Measurements from ENCODE around the gene PCP4L1. TPM values are rescaled to one million over a fixed set of nuclear protein-coding genes. Genes with fewer than 3 reads are reported as not detected.

The PCP4L1 gene
- total RNA-seq, 1 donor from 2014 or later: 8.2 TPM

DNA sequence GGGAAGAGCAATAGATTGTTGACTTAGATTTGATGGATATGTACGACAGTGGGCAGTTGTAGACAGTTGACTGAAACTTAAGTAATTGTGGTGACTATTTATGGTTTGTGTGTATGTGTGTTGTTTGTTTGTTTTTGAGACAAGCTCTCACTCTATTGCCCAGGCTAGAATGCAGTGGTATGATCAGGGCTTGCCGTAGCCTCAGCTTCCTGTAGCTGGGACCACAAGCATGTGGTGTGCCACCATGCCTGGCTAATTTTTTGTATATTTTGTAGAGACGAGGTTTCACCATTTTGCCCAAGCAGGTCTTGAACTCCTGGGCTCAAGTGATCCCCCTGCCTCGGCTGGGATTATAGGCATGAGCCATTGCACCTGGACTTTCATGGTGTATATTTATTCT is 65.5 kb downstream of the PCP4L1 start:
- no peak overlapping the region for H3K4me3 ChIP-seq
- no peaks in the 10 kb centered on the region for H3K4me1 ChIP-seq
- no peak for DNase-seq
- H3K36me3 ChIP-seq: peaks cover 46% of the 10 kb centered on the region
- intact Hi-C loops (cut with DNase I): no loop called here
- H3K27me3 ChIP-seq: no peaks in the 10 kb centered on the region
- TF ChIP-seq, protein P1, sequence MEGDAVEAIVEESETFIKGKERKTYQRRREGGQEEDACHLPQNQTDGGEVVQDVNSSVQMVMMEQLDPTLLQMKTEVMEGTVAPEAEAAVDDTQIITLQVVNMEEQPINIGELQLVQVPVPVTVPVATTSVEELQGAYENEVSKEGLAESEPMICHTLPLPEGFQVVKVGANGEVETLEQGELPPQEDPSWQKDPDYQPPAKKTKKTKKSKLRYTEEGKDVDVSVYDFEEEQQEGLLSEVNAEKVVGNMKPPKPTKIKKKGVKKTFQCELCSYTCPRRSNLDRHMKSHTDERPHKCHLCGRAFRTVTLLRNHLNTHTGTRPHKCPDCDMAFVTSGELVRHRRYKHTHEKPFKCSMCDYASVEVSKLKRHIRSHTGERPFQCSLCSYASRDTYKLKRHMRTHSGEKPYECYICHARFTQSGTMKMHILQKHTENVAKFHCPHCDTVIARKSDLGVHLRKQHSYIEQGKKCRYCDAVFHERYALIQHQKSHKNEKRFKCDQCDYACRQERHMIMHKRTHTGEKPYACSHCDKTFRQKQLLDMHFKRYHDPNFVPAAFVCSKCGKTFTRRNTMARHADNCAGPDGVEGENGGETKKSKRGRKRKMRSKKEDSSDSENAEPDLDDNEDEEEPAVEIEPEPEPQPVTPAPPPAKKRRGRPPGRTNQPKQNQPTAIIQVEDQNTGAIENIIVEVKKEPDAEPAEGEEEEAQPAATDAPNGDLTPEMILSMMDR (IDR thresholded peaks at IDR 0.05): no peak
- H3K9me3 ChIP-seq: no peaks in the 10 kb centered on the region
- ATAC-seq: no peak
- no peak overlapping the region for H3K27ac ChIP-seq

DNA sequence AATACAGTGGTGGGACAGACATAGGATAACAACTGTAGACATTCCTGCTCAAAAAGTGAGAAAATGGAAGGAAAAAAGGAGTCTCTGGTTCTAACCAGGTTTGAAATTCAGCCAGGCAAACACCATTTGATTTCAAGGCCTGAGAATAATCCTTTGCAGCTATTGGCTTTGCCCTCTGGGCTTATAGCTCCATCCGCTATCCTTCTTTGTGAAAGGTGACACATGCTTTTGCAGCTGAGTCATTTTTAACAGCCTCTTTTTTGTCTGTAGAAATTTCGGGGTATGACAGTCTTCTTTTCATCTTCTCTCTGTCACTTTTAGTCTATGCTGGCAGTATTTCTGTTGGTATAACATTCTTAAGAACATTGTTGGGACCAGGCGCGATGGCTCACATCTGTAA is 71.8 kb downstream of the PCP4L1 start:
- TF ChIP-seq, protein P1 (IDR thresholded peaks at IDR 0.05): no peak
- peaks cover 92% of the 10 kb centered on the region for H3K36me3 ChIP-seq
- H3K4me1 ChIP-seq: no peaks in the 10 kb centered on the region
- no peak overlapping the region for H3K4me3 ChIP-seq
- H3K9me3 ChIP-seq: no peaks in the 10 kb centered on the region
- H3K27me3 ChIP-seq: no peaks in the 10 kb centered on the region
- H3K27ac ChIP-seq: no peak overlapping the region
- no peak for ATAC-seq
- no peak for DNase-seq
- intact Hi-C loops (cut with DNase I): no loop called here

DNA sequence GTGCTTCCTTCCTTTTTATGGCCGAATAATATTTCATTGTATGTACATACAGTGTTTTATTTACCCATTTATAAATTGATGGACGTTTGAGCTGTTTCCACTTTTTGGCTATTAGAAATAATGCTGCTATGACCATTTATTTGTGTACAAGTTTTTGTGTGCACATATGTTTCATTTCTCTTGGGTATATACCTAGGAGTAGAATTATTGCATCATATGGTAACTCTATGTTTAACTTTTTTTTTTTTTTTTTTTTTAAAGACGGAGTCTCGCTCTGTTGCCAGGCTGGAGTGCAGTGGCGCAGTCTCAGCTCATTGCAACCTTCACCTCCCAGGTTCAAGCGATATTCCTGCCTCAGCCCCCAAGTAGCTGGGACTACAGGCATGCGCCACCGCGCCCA is 74.6 kb downstream of the PCP4L1 start:
- no peaks in the 10 kb centered on the region for H3K4me1 ChIP-seq
- ATAC-seq (no peak), DNase-seq (no peak)
- H3K4me3 ChIP-seq: no peak overlapping the region
- intact Hi-C loops (cut with DNase I): no loop called here
- no peak overlapping the region for H3K27ac ChIP-seq
- TF ChIP-seq, protein P1 (IDR thresholded peaks at IDR 0.05): no peak
- H3K27me3 ChIP-seq: no peaks in the 10 kb centered on the region
- no peaks in the 10 kb centered on the region for H3K9me3 ChIP-seq
- H3K36me3 ChIP-seq: peaks cover 88% of the 10 kb centered on the region

Small RNAs within 50 kb of the gene (microRNA-seq; reads per million reads assigned to microRNA genes)
- 0.83 reads per million for gene MIR5187 (ENCODE audit: borderline microRNAs expressed)

Other genes starting within 250 kb of the PCP4L1 start
- 167 TPM for gene F11R, start 237.6 kb upstream of the PCP4L1 start, total RNA-seq
- 50.6 TPM for gene TSTD1, start 219.8 kb upstream of the PCP4L1 start, total RNA-seq
- gene USF1, start 212.8 kb upstream of the PCP4L1 start, total RNA-seq: 67.6 TPM
- 38.0 TPM for gene ARHGAP30, start 188.9 kb upstream of the PCP4L1 start, total RNA-seq
- 5.4 TPM for gene NECTIN4, start 169.2 kb upstream of the PCP4L1 start, total RNA-seq
- 3.2 TPM for gene KLHDC9, start 160.4 kb upstream of the PCP4L1 start, total RNA-seq
- gene PFDN2, start 140.7 kb upstream of the PCP4L1 start, total RNA-seq: 56.2 TPM
- gene NIT1, start 140.6 kb upstream of the PCP4L1 start, total RNA-seq: 42.1 TPM
- 37.5 TPM for gene DEDD, start 126.1 kb upstream of the PCP4L1 start, total RNA-seq
- 84.4 TPM for gene UFC1, start 104.8 kb upstream of the PCP4L1 start, total RNA-seq
- gene USP21, start 99.2 kb upstream of the PCP4L1 start, total RNA-seq: 27.7 TPM
- gene PPOX, start 92.3 kb upstream of the PCP4L1 start, total RNA-seq: 23.3 TPM
- 35.7 TPM for gene B4GALT3, start 81.2 kb upstream of the PCP4L1 start, total RNA-seq
- 7.8 TPM for gene ADAMTS4, start 59.7 kb upstream of the PCP4L1 start, total RNA-seq
- gene NDUFS2, start 56.4 kb upstream of the PCP4L1 start, total RNA-seq: 66.9 TPM
- gene FCER1G, start 43.5 kb upstream of the PCP4L1 start, total RNA-seq: 158 TPM
- not detected for gene APOA2, start 35.1 kb upstream of the PCP4L1 start, total RNA-seq
- 11.6 TPM for gene TOMM40L, start 32.7 kb upstream of the PCP4L1 start, total RNA-seq
- not detected for gene NR1I3, start 20.5 kb upstream of the PCP4L1 start, total RNA-seq
- 2.5 TPM for gene MPZ, start 51.2 kb downstream of the PCP4L1 start, total RNA-seq
- 158 TPM for gene SDHC, start 55.6 kb downstream of the PCP4L1 start, total RNA-seq
- not detected for gene CFAP126, start 109.1 kb downstream of the PCP4L1 start, total RNA-seq
- 140 TPM for gene FCGR2A, start 246.7 kb downstream of the PCP4L1 start, total RNA-seq